HG03175 (cell line): ENCODE data around the gene ATF3.

Experiments
- ATAC-seq: cut with Tn5 transposase; IDR thresholded peaks from one replicate; pipeline ENCODE4 v1.9.1; 2021; ENCODE audit warnings: mild to moderate bottlenecking, moderate library complexity; ENCODE audit not compliant: unreplicated experiment

ATF3 gene

DNA sequence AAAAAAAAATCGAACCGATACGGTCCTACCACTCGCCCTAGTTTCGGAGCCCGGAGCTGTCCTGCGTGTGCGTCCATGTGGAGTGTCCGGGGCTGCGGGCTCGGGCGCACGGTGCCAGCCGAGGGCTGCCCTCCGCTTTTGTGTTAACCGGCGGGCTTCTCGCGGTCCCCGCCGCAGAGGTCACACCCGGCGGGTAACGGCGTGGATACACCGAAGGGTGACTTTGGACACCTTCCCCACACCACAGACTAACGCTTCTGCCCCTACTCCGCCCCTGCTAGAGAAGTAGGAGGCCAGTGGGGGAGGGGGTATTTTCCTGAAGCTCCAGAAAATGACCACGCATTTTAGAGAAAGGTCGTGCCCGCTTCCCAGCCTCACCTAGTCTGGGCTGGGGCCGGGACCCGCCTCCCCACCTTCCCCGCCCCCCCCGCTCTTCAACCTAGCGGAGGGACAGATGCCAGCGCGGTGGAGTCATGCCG, 609 bp upstream of the ATF3 start:
- ATAC-seq: peak; percentile 5

DNA sequence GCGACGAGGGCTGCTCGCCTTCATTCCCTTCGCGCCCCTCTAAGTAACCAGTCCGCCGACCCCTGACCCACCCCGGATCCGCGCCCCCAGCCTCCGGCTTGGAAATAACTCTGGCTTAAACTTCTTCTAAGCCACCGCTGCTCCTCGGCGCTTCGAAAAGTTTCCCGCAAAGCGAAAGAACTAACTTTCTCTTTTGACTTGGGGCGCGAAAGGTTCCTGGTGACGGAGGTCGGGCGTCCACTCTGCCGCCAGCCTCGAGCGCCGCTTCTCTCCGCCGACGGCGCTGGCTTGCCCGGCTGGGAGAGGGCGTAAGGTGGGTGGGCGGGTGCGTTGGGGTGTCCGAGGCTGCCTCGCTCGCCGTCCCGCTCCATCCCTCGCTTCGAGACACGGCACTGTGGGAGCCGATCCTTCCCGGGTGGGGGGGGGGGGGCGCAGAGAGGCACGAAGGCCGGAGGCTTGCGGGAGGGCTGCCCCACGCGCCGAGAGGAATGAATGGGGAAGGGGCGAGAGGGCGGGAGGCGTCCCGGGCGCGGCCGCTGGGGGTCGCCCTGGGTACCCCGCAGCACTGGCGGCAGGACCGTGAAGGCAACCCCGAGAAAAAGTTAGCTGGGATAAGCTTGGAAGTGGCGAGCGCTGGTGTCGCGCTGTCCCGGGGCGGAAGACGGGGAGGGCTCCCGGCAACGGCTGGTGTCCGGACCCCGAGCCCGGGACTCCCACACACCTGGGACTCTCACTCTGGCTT, 569 bp downstream of the ATF3 start:
- peak; percentile 22 for ATAC-seq

DNA sequence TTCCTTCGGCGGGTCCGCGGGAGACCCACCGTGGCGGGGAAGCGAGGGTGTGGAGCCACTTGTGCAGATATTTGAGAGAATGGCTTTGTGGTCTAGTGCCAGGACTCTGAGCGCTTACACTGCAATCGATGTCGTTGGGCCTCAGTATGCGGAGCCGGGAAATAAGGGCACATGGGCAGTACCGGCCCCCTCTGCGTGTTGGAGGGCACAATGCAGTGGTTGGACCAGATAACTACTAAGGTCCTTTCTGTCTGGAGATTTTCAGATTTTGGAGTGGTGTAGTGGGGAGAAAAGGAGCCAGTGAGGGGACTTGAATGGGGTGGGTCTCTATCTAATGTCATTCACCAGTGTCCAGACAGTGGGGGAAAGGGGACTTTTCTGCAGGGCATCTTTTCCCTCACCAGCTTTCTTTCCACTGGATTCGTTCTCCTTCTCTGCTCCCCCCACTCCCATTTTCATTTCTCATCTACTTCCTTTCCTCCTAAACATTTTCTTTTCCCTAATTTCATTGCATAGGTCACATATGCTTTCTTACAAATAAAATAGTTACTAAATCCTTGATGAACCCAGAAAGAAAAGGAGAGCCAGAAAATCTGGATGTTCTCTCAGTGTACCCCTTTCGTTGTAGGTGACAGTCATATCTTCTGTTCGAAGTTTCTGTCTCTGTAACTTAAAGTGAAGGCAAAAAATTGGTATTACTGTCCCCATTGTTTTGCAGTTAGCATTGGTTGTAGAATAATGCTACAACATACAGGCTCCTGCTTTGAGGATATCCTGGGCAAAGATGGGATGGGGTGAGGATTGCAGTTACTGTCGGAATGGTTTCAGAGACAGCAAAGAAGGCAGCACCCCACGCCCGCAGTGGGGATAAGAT, 1.4 kb downstream of the ATF3 start:
- no peak for ATAC-seq

DNA sequence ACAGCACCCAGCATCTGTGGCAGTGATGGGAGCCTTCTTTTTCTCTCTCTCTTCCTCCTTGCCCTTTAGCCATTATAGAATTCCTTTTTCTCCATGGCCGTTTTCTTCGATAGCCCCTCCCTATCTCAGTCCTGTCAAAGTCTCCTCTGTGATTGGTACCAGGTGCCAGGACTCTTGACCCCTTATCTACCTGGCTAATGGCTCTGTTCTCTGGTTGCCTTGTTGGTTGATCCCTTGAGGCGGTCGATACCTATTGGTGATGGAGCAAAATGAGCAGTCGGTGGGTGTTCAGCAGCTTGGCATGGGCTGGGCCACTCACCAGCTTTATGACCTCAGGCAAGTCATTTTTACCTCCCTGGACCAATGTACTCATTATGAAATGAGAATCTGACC, 2.0 kb downstream of the ATF3 start:
- ATAC-seq: no peak

DNA sequence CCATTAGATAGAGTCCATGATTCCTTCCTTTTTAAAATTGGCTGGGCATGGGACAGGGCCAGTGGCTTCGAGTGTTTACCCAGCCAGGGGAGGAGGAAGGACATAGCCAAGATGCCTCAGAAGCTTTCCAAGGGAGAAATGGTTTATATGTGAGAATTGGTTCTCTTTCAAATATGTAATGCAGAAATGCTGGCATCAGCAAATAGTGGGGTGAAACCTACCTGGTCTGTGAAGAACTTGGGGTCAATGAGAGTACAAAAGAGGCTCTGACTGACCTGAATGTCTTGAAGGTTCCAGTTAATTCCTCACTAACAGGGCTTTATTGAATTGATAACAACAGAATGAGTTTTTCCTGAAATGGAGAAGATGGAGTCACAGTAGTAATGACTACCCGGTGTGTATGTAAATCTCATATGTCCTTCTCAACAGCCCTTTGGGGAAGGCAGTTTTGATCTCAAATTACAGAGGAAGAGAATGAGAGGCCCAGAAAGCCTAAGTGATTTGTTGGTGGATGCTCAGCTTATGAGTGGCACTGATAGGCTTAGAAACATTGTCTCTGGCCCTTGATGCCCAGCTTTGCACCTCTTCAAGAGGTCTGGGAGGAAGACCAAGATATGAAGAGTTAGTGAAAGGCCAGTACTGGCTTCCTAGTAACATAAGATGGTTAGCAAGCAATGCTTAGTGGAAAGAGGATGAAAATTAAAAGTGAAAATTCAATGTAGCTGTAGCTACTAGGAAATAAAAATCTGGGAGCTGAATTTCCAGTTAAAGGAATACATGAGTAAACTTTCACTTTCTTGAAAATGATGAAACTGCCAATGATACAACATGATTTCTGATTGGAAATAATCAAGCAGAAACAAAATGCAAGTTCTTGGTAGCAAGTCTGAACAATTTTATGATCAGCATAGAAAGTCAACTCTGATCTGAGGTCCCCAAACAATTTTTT, 2.7 kb downstream of the ATF3 start:
- no peak for ATAC-seq

DNA sequence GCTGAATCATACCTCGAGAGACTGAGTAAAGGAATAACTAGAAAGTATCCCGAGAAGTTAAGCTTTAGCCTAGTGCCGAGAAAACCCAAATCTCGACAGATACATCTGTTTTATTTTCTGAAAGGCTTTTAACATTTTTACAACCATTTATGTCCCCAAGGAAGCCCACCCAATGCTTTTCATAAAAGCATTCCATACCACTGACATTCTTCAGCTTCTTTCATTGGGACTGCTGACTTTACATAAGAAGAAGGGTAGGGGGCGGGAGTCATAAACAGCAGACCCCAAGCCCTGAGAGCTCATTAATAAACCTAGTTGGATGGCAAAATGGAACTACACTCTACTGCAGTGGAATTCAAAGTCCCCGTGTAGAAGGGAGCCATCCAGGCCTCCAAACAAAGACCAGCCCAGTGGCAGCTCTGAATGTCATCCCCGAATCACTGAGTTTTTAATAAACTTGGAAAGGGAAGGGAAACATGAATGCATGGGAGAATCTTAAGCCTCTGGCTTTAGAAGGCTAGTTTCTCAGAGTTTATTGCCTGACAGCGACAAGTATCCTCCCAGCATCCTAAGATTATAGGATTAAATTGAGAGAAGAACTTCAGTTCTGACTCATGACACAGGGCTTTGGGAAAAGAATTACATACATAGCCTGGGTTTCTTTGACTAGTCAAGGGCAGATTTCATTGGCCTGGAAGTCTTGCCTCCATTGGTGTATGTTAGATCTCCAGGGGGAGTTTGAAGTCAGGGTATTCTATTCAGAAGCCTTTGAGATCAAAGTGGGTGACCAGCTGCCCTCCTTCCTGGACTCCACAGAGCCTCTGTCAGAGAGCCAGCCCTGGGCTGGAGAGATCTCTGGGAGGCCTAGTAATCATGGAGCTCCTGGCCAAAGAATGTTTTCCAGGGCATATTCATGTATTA, 3.7 kb downstream of the ATF3 start:
- ATAC-seq: no peak

DNA sequence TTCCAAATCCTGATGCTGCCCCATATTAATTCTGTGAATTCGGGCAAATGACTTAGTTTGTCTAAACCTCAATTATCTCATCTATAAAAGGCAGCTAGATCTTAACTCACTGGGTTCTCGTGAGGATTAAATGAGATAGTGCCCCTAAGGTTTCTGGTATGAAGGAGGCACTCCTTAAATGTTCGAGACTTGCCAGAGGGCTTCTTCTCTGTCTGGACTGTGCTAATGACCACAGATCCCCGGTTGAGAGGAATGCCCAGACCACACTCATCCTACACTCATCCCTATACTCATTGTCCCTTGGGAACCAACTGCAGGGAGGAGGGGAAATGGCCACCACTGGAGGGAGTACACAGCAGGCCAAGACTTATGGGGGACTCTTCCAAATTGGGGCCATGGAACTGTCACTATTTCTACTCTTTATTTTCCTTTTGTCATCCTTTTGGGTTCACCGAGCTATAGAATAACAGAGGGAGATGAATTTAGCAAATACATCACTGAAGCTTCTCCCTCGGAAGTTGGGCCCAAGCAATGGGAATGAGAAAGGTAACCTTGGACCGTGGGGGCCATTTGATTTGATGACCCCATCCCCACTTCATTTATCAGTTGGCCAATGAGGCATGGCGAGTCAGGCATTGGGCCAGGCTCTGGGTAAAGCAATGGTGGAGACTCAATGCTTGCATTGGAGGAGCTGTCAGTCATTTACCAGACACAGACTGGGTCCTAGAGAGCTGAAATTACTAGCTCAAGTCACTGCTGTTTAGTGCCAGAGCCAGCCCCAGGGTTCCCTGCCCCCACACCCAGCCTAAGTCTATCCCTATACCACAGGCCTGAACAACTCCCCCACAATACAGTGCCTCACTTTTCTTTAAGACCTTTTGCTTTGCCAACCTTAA, 5.1 kb downstream of the ATF3 start:
- no peak for ATAC-seq

DNA sequence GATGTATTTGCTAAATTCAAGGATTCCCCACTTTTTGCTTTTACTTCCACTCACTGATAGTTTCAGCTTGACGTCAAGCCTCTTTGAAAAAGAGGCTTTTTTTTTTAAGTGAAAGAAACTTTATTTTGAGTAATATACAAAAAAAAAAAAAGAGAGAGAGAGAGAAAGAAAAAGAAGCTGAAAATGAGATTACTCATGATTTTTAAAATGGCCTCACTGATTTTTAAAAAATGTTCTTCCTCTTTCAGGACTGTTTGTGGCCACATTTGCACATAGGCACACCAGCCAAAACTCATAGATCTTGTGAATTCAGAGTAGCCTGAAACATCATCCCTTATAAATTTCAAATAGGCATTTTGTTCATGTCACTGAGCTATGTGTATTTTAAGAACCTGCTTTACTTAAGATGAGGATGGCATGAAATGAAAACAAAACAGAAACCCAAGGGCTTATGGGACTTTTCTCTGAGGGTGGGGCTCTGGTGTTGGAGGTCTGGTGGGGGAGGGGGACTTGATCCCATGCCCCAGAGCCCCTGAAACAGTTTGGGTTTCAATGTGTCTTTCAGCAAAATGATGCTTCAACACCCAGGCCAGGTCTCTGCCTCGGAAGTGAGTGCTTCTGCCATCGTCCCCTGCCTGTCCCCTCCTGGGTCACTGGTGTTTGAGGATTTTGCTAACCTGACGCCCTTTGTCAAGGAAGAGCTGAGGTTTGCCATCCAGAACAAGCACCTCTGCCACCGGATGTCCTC, 6.1 kb downstream of the ATF3 start:
- no peak for ATAC-seq

DNA sequence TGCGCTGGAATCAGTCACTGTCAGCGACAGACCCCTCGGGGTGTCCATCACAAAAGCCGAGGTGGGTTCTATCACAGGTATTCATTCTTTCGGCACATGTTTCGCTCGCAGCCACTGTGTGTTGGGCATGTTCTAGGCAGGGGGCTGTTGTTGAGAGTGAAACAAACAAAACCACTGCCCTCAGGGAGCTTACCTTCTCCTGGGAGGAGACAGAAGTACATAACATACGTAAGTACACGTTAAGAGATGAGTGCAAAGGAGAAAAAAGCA, 6.6 kb downstream of the ATF3 start:
- ATAC-seq: no peak

DNA sequence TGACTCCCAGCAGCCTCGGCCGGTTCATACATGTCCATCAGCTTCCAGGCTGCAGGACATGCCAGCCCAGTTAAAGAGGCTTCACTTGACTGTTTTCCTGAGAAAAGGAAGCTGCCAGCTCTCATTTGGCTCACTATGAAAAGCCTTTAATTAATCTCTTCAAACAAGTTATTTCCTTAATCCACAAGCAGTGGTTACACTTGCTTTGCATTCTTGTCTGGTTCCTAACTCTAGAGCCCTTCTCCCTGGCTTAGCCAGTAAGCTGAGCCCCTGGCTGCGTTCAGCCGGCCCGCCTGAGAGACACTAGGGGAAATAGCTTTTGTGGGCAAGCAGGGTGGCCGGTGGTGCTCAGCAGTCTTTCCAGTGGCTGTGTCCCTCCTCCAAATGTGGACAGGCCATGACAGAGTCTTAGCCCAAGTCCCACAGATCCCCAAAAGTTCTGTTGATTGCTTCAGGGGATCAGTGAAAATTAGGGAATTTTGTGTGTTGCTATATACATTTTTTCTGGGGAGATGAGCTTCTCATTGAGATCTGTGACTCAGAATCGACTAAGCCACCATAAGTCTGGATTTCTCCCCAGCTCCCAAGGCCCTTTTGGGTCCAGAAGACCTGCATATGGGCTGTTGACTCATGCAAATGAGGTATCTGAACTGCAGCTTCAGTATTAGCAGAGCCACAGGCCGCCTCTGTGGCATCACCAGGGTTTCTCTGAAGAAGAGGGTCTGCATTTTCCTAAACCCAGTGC, 10.1 kb downstream of the ATF3 start:
- no peak for ATAC-seq

DNA sequence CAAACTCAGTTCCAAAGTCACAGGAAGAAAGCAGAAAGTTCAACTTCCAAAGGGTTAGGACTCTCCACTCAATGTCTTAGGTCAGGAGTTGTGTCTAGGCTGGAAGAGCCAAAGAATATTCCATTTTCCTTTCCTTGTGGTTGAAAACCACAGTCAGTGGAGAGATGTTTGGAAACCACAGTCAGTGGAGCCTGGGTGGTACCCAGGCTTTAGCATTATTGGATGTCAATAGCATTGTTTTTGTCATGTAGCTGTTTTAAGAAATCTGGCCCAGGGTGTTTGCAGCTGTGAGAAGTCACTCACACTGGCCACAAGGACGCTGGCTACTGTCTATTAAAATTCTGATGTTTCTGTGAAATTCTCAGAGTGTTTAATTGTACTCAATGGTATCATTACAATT, 11.7 kb downstream of the ATF3 start:
- no peak for ATAC-seq

DNA sequence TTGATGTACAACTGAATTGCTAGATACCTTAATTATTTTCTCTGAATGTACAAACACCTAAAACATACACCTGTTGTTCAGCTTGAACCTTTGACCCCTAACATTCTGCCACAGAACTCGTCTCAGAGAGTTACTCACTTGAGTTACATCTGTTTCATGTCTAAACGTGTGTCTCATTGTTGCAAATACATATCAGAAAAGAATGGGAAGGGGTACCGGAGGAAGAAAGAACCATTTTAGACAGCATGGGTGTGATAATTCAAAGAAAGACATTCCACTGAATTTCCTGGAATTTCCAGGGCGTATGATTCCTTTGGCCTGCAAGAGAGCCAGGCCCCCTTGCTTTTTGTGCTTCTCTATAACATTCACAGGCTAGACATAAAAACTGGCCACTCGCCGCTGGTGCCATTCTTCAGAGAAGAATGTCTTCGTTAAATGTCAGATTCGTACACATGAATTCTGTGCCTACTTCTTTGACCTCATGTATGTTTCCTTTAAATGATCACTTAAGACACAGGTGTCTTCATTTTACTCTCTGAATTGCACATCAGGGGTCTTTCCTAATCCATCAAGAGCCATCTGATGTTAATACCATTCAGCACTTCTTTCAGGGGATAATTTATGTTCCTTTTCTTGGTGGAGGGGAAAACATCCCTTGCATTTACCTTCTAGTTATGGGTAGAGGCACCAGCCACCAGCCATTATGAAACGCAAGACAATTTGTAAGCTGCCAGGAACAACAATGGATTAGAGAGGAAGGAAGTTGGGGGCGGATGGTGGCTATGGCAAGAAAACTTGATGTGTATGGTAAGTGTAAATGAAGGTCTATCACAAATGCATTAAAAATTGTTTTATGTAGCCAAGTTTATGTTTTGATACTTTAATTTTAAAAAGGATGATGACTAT, 12.7 kb downstream of the ATF3 start:
- ATAC-seq: no peak

DNA sequence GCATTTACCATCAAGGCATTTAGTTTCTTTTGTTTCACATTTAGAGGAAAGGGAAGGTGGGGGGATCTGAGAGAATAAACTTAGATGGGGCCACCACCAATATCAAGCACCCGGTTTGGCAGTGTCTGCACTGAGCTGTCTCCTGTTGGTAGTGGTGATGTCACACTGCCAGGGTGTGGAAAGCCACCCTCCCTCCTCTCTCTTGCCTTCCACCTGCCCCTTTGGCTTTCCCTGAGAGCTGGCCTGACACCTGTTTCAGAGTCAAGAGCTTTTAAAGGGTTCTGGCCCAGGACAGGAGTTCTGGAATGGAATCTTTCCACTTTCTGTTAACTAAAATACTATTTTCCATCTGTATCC, 13.4 kb downstream of the ATF3 start:
- no peak for ATAC-seq

DNA sequence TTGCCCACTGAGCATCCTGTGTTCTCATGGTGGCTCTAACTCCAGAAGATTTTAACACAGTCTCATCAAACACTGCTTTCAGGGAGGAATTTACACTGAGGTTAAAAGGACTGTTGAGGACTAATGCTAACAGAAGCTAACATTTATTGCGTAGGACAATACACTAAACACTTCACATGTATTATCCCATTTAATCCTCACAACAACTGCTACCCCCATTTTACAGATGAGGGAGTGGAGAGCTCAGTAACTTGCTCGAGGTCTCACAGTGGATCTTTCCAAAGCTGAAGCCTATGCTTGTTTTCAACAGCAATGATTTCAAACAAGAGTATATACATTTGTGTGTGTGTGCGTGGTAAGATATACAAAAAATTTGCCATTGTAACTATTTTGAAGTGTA, 13.9 kb downstream of the ATF3 start:
- no peak for ATAC-seq

DNA sequence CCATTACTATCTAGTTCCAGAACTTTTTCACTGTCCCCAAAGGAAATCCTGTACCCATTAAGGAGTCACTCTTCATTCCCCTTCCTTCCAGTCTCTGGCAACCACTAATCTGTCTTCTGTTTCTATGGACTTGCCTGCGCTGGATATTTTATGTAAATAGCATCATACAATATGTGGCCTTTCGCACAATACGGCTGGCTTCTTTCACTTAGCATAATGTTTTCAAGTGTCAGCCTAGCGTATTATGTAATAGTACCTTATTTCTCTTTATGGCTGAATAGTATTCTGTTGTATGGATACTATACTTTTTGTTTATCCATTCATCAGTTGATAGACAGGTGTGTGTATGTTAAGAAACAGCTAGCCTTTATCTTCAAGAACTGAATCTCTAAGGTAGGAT, 14.3 kb downstream of the ATF3 start:
- no peak for ATAC-seq

DNA sequence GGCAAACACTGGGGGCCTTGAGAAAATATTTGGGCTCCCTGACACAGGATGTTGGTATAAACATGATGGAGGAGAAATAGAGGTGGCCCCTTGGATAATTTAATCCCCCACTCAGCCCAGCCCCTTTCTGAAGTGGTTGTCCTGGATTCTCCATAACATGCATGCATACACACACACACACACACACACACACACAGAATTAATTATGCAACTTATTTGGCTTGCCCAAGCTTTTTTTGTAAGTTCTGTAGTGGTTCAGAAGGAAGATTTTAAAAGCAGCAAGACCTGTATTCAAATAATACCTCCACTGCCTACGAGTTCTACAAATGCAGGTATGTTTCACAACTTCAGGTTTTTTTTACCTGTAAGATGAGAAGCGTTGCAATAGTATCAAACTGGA, 15.0 kb downstream of the ATF3 start:
- no peak for ATAC-seq

DNA sequence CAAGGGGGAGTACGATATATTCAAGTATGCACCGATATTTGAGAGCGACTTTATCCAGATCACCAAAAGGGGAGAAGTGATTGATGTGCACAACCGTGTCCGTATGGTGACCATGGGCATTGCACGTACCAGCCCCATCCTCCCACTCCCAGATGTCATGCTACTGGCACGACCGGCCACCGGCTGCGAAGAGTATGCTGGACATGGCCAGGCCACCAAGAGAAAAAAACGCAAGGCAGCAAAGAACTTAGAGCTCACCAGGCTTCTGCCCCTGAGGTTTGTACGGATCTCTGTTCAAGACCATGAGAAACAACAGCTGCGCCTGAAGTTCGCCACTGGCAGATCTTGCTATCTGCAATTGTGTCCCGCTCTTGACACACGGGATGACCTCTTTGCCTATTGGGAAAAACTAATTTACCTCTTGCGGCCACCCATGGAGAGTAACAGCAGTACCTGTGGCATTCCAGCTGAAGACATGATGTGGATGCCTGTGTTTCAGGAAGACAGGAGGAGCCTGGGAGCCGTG, 16.5 kb downstream of the ATF3 start:
- no peak for ATAC-seq
